OCI-LY1 (cell line): Measurements from ENCODE around the gene POU1F1.

ENCODE experiments used
- CTCF ChIP-seq: fragments of 200-600 bp; sonication (generic), shearing (Covaris generic); IDR thresholded peaks from 2 replicates; pipeline ENCODE4 v1.5.1; 2017; ENCODE audit warnings: mild to moderate bottlenecking, antibody characterized with exemption, low read length, moderate library complexity, mixed read lengths
- EZH2 ChIP-seq: fragments of 200-600 bp; sonication (generic), shearing (Covaris generic); IDR thresholded peaks from 2 replicates; pipeline ENCODE4 v1.8.0; 2017; ENCODE audit warnings: borderline replicate concordance, mixed run types, mild to moderate bottlenecking, antibody characterized with exemption, low read length, moderate library complexity, mixed read lengths

DNA sequence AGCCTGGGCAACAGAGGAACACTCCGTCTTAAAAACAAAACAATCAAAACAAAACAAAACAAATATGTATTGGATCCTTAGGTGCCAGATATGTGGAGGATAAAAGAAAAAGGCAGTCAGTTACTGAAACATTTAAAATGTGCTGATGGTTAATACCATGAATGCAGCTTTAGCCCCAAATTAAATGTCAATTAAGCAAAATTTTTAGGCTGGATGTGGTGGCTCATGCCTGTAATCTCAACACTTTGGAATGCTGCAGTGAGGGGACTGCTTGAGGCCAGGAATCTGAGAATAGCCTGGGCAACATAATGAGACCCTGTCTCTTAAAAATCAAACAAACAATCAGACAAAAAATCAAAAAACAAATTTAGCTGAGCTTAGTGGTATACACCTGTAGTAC is 57.8 kb downstream of the POU1F1 start:
- no peak for TF ChIP-seq CTCF
- no peak for TF ChIP-seq EZH2
